Astrocyte of the hippocampus (primary cell): Measurements from ENCODE around the gene SUGCT.

ENCODE experiments used
- DNase-seq: peaks from one replicate; pipeline ENCODE4 v3.0.0; 2011; ENCODE audit warnings: low read depth, low spot score

The SUGCT gene

DNA sequence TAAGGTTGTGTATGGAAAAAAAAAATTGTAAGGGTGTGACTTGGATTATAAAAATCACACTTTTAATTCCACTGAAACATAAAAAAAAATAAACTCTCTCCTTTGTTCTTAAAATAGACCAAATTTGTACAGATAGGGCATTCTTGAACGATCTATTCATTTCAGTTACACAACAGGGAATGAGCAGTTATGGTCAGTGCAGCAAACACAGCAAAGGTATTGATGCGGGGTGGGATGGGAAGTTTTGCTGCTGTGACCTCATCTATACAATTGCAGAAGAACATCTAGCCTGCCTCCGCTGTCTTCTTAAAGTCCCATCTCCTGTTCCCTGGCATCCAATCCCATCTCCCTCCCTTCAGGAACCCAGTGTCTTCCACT, 580.2 kb downstream of the SUGCT start:
- DNase-seq: no peak

DNA sequence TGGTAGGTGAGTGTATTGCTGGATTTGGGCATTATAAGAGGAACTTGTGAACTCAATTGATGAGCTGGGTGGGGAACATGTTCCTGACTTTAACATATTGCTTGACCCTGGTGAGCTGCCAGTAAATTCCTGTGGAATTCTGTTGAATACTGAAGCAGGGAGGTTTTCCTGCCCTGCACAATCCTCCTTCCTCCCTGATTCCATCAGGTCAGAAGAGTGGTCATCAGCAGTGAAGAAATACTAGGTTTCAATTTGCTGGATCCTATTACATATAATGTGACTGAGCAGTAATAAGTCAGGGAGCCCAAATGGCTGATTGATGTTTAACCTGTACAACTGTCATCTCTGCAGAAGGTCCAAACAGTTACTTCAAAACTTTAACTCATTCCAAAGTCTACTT, 581.2 kb downstream of the SUGCT start:
- DNase-seq: peak; percentile 28

DNA sequence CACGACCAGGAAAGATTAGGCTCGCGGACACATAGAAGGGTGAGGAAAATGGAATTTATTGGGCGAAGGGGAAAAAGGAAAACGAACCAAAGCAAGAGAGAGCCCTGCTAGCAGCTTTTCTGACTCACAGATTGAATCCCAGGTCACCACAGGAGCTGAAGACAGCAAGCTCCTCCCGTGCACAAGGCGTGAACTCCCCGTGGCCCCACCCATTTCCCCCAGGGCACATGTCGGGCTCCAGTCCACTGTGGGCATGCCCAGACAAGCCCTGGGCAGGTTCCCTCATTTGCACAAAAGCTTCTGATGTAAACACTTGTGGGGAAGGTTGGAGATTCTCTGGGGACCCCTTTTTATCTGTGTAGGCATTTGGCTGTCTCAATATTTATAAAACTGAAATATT, 582.4 kb downstream of the SUGCT start:
- DNase-seq: peak; percentile 65

DNA sequence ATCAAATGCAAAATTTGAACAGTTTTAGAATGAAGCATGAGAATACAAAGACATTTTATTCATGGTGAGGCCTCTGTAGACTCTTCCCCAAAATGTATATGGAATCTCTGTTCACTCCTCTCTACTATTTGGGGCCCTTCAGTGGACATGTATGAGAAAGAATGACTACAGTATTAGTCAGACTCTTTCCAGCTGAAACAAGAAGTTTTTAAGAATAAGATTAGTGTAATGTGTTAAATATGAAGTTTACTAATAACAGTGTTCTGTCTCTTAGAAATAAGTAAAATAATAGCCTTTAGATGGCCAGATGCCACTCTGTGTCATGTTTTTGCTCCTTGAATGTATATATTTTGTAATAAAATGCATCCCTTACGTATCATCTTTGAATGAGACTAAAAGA, 585.6 kb downstream of the SUGCT start:
- DNase-seq: no peak

DNA sequence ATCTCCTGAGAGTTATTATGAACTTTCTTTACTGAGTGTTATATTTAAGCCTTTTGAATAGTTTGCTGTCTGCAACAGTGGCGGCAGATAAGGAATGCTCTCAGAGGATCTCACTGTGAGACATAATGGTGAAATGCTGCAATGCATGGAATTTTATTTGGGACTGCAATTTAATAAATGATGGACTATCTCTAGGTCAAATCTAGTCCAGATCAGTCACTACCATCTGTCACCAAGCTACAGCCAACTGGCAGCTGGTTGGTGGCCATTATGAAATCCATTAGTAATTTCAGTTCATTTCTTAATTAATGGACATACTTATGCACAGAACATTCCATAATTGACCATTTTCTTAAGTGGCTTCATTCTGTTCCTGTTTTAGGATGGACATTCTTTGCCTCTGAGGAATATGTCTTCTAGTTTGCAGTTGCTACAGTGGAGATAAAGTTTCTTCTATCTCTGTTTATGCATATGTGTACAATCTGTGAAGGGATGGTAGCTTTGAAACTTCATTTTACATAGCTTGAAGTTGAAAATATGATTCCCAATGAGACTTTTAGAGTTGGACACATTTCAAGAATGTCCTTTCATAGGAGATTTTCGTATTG, 586.6 kb downstream of the SUGCT start:
- DNase-seq: no peak

DNA sequence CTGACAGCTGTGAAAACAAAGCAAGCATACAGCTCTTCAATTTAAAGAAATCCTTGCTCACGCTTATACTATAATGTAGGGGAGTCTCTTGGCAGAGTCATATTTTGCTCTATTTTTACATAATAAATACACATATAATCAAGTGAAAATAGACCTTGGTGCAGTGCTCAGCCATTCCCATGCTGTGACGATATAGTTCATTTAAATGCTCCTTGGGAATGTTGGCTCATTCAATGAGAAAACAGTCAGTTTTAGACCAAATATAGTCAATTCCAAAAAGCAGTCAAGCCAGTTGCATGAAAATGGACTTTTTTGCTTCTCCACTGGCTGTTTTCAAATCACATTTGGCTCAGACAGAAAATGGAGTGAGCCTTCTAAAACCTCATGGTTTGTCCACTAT, 587.4 kb downstream of the SUGCT start:
- DNase-seq: no peak

DNA sequence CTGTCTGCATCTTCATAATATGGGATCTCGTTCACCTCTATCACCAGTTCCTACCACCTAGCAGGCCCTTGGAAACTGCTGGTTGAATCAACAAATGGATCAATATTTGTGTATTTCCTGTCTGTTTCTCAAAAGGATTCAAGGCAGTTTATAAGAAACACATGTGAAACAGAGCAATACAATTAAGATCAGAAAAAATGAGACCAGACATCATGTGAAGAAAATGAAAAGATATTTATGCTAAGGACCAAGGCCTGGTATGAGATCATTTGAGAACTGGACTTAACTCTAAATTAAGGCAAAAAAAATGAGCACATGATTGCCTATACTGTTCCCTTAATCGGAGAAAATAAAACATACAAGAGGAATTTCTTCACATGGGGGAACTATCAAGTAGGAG, 589.0 kb downstream of the SUGCT start:
- DNase-seq: no peak

DNA sequence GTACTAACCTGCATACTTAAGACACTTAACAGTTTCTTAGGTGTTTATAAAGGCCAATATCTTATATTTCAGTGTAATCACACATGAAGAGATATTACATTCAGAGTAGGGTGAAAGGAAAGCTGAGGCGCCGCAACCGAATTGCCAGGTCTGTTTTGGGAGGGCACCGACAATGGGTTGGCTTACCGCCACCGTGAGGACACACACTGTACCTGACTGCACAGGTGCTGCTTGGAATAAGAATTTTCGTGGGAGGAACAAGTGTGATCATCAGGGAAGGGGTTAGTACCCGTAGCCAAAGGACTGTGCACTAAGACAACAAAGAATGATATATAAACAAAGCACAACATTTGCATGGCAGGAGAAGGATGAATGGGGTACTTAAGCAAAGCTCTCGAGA, 591.8 kb downstream of the SUGCT start:
- DNase-seq: no peak

DNA sequence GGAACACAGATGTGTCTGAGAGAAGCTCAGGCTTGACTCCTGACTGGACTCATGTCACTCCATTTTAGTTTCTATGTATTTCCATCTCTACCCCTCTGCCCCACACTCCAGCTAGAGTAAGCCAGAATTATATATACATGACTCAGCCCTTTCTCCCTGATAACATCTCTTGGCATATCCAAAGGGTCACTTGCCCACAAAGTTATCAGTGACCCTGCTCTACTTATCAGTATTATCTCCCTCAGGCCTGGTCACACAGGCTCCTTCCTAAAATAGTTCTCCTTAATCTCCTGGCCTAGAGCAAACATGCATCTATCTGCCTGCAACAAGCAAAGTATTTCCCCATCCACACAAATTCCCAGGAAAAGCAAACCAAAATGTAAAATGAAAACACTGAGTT, 598.3 kb downstream of the SUGCT start:
- peak; percentile 12 for DNase-seq

DNA sequence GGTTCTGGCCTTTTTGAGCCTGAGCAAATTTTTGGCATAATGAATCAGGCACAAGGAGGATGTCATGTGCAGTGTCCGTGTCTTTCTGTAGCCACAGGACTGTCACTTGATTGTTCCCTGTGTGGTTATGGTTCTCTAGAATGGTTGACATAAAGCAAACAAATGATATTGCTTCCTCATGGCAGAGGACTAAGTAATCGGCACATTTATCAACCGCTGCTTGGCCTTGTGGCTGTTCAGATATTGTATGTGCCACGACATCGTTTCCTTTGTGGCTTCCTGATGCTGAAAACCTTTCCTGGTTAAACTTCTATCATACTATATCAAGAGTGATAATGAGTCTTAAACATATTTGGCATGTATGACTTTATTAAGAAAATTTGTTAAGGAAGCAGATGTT, 598.8 kb downstream of the SUGCT start:
- DNase-seq: no peak

DNA sequence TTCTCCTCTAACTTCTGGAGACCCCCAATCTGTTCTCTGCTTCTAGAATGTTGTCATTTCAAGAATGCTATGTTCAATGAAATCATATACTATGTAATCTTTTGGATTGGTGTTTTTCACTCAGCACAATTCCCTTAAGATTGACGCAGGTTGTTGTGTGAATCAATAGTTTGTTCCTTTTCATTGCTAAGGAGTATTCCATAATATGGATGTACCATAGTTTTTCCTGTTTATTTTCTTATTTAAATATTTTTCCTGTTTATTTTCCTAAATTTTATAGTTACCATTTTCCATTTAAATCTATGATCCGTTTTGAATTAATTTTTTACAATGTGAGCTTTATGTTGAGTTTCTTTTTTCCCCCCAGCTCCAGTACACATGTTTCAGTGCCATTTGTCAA, 604.5 kb downstream of the SUGCT start:
- no peak for DNase-seq

DNA sequence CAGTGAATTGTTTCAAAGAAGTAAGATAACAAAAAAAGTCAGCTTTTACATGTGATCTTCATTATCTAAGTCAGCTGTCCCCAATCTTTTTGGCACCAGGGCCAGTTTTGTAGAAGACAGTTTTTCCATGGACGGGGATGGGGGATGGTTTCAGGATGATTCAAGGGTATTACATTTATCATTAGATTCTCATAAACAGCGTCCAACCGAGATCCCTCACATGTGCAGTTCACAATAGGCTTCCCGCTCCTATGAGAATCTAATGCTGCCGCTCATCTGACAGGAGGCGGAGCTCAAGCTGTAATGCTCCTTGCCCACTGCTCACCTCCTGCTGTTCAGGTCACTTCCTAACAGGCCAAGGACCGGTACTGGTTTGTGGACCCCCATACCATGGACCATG, 607.5 kb downstream of the SUGCT start:
- DNase-seq: no peak

DNA sequence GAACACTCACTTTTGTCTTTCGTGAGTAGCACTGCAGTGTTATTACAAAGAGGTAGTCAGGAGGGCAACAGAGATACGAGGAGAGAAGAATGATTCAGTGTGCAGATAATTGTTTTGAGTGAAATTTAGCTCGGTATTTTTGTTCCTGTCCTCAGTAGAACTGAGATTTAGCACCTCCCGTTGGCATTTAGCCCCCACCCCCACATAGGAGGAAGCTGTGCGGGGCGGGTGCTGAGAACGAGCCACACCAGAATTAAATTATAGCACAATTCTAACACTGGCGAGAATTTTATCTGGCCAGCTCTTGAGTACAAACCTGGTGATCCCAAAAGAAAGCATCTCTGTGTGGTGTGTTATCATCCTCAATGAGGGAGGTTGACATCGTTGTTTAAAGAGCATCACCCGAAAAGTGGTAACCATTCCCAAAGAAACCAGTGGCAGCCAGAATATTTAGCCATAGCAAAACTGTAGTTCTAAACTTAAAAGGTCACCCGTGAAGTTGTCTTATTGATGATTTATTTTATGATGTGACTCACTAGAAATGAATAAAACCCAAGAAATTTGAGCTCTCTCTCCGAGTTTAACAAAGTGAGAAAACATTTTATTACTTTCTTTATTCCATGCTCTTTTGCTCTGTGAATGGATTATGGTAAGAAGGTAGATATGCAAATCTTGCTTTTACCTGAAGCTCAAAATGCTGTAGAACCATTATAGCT, 612.2 kb downstream of the SUGCT start:
- DNase-seq: no peak

DNA sequence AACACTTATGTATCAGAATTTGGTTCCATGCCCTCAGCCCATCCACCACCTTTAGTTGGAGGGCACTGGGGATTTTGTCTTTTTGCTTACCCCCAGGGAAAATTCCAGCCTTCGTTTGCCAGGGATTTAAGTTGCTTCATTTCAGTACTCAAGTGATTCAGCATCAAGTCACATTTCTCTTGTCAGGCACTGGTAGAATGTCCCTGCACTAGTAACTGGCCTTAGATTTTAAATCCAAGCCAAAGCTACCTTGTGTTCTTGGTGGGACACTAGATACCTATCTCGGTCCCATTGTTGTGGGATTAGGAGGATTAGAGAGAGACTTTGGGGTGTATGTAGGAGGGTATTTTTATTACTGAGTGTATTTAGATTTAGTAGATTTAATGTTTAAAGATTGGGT, 613.1 kb downstream of the SUGCT start:
- no peak for DNase-seq

DNA sequence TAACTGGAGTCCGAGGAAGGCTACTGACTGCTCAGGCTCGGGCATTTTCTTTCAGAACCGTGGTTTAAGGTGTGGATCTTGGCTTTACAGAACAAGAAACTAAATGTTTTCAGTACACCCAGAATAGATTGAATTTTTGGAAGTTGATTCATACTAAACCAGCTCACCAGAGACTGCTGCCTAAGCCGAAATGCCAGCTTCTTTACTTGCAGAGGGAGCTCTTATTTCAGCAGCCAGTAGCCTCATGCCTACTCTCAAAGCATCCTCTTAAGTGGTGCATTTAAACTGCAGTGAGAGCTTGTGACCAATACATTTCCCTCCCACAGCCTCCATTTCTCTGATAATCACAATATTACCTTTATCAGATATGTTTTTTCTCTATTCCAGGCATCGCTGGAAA, 615.1 kb downstream of the SUGCT start:
- DNase-seq: peak; percentile 76

DNA sequence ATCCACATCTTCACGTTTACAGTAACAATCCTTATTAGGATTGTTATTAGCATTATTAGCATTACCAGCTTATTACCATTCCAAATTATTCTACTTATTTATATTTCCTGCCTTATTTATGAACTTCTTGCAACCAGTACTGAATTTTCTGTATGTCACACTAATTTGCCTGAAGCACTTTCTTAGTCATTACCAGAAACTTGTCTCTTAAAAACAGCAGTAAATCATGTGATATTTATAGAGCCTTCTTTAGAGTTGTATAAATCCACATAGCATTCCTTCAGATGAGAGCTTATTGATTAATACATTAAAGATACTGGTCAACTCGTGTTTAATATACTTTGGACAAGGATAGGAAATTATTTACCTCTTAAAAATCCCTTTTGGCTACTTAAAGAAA, 618.6 kb downstream of the SUGCT start:
- DNase-seq: no peak

DNA sequence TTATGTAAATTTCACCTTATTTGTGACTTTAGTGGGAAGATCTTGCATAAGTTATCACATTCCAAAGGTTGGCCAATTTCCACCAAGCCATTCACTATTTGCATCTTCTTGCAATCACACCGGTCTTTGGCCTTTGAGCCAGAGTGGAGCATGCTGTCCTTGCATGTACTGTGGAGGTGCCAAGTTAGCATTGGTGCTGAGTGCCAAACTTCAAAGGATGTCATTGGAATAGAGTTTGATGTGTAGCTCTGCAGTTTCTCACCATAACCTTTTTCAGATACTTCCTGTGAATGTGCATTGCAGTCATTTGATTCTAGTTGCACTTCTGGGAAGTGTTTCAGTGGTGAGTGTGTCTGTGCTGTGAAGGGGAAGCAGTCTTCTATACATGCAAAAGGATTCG, 620.6 kb downstream of the SUGCT start:
- DNase-seq: no peak

DNA sequence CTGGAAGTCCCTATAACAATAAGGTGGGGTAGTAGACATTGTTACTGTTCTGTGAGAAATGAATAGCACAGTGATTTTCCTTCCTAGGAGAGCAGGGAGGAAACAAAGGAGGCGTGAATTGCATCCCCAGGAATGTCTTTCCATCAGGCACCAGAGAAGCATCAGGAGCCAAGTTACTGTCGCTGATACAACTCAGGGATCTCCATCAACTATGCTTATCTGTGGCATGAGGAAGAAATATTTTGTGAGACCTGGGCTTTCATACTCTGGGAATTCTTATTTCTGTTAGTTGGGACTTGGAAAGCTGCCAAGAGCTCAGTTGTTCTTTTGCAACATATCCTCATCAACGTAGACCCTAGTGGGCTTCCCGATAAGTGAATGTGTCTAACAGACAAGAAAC, 622.3 kb downstream of the SUGCT start:
- peak; percentile 14 for DNase-seq

DNA sequence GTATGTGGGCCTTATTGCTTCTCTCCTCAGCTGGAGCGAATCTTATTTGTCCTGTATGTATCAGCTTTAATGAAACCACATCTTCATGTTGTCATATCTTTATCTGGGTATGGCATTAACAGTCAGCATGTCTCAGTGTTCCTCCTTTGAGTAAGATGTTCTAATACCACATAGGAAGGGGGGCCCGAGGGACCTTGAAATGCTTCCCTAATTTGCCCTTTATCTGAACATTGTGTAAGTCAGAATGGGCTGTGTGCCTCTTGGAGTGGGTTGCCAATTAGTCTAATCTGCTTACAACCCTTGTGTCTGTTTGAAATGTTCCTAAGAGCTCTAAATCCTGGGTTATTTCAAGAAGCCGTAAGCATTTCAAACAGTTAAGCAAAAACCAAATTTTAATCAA, 623.8 kb downstream of the SUGCT start:
- DNase-seq: no peak

DNA sequence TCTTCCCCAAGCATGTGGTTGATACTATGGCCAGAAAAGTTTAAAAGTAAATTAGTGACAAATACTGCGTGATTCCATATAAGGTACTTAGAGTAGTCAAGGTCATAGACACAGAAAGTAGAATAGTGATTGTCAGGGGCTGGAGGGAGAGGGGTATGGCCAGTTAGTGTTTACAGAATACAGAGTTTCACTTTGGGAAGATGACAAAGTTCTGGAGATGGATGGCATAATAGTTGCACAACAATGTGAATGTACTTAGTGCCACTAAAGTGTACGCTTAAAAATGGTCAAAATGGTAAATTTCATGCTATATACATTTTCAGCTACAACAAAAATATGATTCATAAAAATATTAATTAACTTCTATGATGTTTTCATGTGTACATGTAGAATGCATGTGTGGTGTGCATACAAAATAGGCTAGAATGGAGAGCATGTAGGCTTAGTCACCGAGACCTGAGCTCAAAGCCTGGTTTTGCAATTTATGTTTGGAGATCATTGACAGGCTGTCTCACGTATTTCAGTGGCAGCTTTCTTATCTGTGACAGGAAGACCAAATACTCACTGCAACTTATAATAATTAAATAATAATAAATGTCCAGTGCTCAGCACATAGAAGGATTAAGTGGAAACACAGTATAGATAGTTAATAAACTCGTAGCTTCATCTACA, 625.6 kb downstream of the SUGCT start:
- DNase-seq: no peak

DNA sequence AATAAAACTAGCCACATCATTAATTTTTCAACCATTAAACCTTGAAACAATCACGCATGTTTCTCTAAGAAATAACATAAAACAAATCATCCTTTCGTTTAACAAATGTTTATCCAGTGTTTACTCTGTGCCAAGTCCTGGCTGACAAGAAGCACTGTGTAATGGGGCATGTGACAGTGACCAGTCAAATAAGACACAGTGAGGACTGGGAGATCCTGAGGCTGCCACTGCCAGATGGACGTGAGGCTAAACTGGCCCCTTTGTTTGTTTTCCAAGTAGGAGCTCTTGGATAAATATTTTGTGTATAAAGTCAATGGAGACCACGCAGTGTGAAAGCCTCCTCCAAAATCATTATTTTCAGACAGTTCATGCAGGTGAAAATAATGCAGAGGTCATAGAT, 626.2 kb downstream of the SUGCT start:
- DNase-seq: no peak

DNA sequence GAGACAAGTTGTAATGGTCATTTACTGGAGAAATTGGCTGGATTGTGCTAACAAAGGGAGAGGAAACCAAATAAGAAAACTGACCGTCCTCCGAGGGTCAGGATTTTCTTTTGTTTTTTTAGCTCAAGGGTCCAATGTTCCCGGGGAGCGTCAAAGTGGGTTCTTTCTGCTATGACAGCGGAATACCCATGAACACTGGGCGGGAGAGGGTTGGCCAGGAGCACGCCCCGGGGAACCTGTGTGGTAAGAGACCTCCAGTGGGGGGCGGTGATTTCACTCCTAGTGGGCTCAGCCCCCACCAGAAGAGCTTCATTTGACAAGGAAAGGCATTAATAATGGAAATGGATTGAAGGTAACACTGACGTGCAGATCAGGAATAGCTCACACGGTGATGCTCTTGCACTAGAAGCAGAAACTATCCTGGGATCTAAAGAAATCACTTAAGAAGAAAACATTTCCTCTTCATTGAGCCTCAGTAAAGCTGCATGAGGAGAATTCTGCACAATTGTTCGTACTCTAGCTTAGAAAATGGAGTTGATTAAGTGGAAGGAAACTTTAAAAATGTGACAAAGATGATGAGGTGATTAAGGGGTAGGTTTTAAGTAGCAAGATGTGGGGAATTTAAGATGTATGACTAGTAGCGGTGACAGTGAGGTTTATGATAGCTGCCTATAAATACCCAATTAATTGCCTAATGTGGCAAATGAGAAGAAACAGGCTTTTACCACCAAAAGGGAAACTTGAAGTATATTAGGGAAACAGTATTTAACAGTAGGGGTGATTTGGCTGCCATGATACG, 627.2 kb downstream of the SUGCT start:
- peak; percentile 31 for DNase-seq
